ENCODE results near the gene PRRT2.
A peak's percentile ranks its signal among the peaks of the same experiment; 100 is the strongest.
"Not testable (repeated sequence)": the region's sequence is repeated elsewhere in the genome, so short reads cannot be mapped to it uniquely, and the experiment has no call there.

Gene PRRT2

DNA sequence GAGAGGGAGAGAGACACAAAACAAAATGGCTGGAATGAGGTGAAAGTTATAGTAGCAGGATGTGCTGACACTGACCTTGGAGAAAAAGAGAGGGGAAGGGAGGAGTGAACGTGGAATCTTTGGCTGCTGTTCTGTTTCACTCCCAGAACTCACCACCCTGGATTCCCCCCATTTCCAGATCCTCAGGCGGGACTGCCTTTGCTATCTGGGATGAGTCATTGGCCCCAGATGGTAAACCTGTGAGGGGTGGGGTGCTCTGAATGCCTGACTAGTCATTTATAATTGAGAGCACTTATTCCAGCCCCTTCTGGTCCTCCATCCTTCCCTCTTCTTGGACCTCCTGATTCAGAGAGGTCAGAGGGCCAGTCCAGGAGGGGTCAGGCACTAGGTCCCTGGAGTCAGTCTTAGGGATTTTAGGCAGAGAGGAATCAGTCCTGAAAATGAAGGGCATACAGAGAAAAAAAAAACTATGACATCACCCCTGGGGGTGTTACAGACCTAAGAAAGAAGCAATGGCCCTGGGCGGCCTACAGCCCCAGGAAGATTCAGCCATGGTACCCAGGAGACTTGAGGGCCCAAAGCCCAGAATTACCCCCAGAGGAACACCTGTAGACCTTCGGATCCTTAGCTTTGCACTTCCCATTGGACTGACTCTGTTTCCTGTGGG lies 36.1 kb upstream of the PRRT2 start:
- Histone ChIP-seq H3K27me3 (ENCODE audit: control insufficient read depth, insufficient read depth, low read length, poor library complexity, severe bottlenecking) (peaks cover 5% of the 10 kb centered on the region), H3K27ac (ENCODE audit: insufficient read depth, low read depth, low read length, poor library complexity, severe bottlenecking) (no peak overlapping the region), H3K36me3 (ENCODE audit: control insufficient read depth, insufficient read depth, low read length) (no peaks in the 10 kb centered on the region), H3K4me3 (ENCODE audit: insufficient read depth, low read depth, low read length) (no peak overlapping the region), H3K4me1 (ENCODE audit: control insufficient read depth, insufficient read depth, low read length) (no peaks in the 10 kb centered on the region), H3K9me3 (ENCODE audit: control insufficient read depth, low read length) (no peaks in the 10 kb centered on the region)
- WGBS, 2 experiments: 80 to 84% methylated on average over 4 of the region's 4 CpGs

DNA sequence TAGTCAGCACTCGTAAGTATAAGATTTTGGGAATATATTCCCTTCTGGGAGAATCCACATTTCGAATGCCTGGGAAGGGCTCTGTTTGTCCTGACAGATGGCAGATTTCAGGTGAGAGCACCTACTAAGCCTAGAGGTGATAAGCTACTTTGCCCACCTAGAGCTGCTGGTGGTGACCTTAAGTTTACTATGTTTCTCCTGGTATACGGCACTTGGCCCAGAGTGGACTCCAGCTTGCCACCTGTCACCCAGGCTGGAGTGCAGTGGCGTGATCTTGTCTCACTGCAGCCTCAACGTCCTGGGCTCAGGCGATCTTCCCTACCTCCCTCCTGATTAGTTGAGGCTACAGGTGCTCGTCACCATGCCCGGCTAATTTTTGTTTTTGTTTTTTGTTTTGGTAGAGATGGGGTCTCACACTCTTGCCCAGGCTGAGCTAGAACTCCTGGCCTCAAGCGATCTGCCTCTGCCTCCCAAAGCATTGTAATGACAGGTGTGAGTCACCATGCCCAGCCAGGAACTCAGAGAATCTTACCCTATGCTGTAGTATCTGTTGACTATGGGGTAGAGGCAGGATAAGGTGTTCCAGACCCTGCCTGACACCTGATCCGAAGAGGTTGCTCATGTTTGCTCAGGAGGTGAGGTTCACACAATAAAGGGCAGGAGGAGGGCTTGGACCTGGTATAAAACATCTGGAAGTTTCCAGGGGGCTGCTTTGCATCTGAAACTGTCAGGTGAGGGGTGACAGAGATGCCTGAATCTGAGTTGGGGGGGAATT lies 34.2 kb upstream of the PRRT2 start, which contains the start of gene ZG16:
Gene ZG16, plus strand, starts transcription at position 681 of the 775 bp plus-strand sequence. CDS start 1,011 bp downstream, outside the sequence.
- Histone ChIP-seq H3K27me3 (ENCODE audit: control insufficient read depth, insufficient read depth, low read length, poor library complexity, severe bottlenecking) (peaks cover 5% of the 10 kb centered on the region), H3K4me1 (ENCODE audit: control insufficient read depth, insufficient read depth, low read length) (no peaks in the 10 kb centered on the region), H3K27ac (ENCODE audit: insufficient read depth, low read depth, low read length, poor library complexity, severe bottlenecking) (no peak within 1 kb of the TSS), H3K9me3 (ENCODE audit: control insufficient read depth, low read length) (no peaks in the 10 kb centered on the region), H3K36me3 (ENCODE audit: control insufficient read depth, insufficient read depth, low read length) (no peaks in the 10 kb centered on the region), H3K4me3 (ENCODE audit: insufficient read depth, low read depth, low read length) (no peak within 1 kb of the TSS)
- 77 to 79% methylated on average over 8 to 10 of the region's 10 CpGs for WGBS, 2 experiments

DNA sequence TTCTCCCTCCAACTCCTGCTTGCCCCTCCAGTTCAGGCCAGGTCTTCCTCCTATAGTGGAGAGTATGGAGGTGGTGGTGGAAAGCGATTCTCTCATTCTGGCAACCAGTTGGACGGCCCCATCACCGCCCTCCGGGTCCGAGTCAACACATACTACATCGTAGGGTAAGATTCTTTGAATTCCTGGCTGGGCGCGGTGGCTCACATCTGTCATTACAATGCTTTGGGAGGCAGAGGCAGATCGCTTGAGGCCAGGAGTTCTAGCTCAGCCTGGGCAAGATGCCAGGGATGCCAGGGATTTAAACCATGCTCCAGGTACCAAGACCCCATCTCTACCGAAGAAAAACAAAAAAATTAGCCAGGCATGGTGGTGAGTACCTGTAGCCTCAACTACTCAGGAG lies 32.5 kb upstream of the PRRT2 start:
- Histone ChIP-seq H3K27me3 (ENCODE audit: control insufficient read depth, insufficient read depth, low read length, poor library complexity, severe bottlenecking) (peaks cover 5% of the 10 kb centered on the region), H3K36me3 (ENCODE audit: control insufficient read depth, insufficient read depth, low read length) (no peaks in the 10 kb centered on the region), H3K9me3 (ENCODE audit: control insufficient read depth, low read length) (no peaks in the 10 kb centered on the region), H3K4me1 (ENCODE audit: control insufficient read depth, insufficient read depth, low read length) (no peaks in the 10 kb centered on the region), H3K27ac (ENCODE audit: insufficient read depth, low read depth, low read length, poor library complexity, severe bottlenecking) (no peak overlapping the region), H3K4me3 (ENCODE audit: insufficient read depth, low read depth, low read length) (no peak overlapping the region)
- whole genome bisulfite sequencing, 2 experiments: 77 to 78% methylated on average over 10 of the region's 10 CpGs

DNA sequence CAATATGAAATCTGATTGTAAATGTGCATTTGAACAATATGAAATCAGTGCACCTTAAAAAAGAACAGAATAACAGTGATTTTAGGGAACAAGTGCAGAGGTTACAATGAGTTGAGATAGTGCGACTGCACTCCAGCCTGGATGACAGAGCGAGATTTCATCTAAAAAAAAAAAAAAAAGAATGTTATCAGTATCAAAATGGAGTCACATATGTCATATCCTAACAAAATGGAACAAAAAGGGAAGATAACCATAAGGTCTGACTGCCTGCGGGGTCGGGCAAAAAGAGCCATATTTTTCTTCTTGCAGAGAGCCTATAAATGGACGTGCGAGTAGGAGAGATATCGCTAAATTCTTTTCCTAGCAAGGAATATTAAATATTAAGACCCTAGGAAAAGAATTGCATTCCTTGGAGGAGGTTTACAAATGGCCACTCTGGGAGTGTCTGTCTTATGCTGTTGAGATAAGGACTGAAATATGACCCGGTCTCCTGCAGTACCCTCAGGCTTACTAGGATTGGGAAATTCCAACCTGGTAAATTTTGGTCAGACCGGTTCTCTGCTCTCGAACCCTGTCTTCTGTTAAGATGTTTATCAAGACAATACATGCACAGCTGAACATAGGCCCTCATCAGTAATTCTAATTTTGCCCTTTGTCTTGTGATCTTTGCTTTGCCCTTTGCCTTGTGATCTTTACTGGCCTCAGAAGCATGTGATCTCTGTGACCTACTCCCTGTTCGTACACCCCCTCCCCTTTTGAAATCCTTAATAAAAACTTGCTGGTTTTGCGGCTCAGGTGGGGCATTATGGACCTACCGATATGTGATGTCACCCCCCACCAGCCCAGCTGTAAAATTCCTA lies 28.7 kb upstream of the PRRT2 start:
- not testable (repeated sequence) for H3K4me1 ChIP-seq (ENCODE audit: control insufficient read depth, insufficient read depth, low read length); H3K27me3 ChIP-seq (ENCODE audit: control insufficient read depth, insufficient read depth, low read length, poor library complexity, severe bottlenecking); H3K36me3 ChIP-seq (ENCODE audit: control insufficient read depth, insufficient read depth, low read length); H3K27ac ChIP-seq (ENCODE audit: insufficient read depth, low read depth, low read length, poor library complexity, severe bottlenecking); H3K4me3 ChIP-seq (ENCODE audit: insufficient read depth, low read depth, low read length); H3K9me3 ChIP-seq (ENCODE audit: control insufficient read depth, low read length)
- 89 to 90% methylated on average over 13 of the region's 13 CpGs for WGBS, 2 experiments

DNA sequence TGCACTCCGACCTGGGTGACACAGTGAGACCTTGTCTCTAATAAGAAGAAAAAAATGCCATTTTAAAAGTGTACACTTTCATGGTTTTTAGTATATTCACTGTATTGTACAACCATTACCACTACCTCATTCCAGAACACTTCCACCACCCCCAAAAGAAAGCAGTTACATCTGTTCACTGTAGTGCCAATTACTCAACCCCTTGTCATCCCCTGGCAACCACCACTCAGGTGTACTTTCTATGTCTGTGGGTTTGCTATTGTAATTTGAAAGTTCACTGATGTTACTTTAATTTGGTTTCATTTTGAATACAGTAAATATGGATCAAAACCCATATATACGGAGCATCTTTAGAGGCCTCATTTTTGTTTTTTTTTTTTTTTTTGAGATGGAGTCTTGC lies 27.8 kb upstream of the PRRT2 start:
- Histone ChIP-seq H3K4me1 (ENCODE audit: control insufficient read depth, insufficient read depth, low read length) (no peaks in the 10 kb centered on the region), H3K27me3 (ENCODE audit: control insufficient read depth, insufficient read depth, low read length, poor library complexity, severe bottlenecking) (no peaks in the 10 kb centered on the region), H3K36me3 (ENCODE audit: control insufficient read depth, insufficient read depth, low read length) (no peaks in the 10 kb centered on the region), H3K27ac (ENCODE audit: insufficient read depth, low read depth, low read length, poor library complexity, severe bottlenecking) (no peak overlapping the region), H3K4me3 (ENCODE audit: insufficient read depth, low read depth, low read length) (no peak overlapping the region), H3K9me3 (ENCODE audit: control insufficient read depth, low read length) (no peaks in the 10 kb centered on the region)
- WGBS, 2 experiments: 91 to 100% methylated on average over 1 to 2 of the region's 2 CpGs

DNA sequence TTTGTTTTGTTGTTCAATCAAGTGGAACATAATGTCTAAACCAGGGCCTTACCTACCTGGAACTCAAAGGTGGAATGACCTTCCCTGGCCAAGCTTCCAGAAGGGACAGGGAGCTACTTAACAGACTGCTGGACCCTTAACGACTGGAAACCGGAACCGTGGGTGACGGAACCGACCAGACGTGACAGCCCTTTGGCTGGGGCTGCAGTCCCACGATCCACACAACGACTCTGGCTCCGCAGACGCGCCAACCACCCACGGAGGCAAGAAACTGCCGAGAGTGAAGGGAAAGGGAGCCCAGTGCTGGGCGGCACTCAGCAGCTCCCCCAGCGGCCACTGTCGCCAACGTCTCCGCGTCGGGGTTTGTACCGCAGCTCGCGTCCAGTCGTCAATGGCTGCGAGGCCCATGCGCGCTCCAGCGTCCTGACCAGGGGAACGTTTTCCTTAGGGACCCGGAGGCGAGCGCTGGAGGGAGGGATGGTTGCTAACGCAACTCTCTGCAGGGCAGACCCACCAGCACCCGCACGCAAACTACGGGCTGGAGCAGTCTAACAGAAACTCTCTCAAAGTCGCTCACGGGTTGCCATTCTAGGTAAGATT lies 27.0 kb upstream of the PRRT2 start:
- Histone ChIP-seq H3K9me3 (ENCODE audit: control insufficient read depth, low read length) (no peaks in the 10 kb centered on the region), H3K36me3 (ENCODE audit: control insufficient read depth, insufficient read depth, low read length) (no peaks in the 10 kb centered on the region), H3K4me3 (ENCODE audit: insufficient read depth, low read depth, low read length) (peak overlapping the region; percentile 10), H3K27ac (ENCODE audit: insufficient read depth, low read depth, low read length, poor library complexity, severe bottlenecking) (no peak overlapping the region), H3K4me1 (ENCODE audit: control insufficient read depth, insufficient read depth, low read length) (no peaks in the 10 kb centered on the region), H3K27me3 (ENCODE audit: control insufficient read depth, insufficient read depth, low read length, poor library complexity, severe bottlenecking) (no peaks in the 10 kb centered on the region)
- WGBS, 2 experiments: 8 to 9% methylated on average over 38 of the region's 38 CpGs

DNA sequence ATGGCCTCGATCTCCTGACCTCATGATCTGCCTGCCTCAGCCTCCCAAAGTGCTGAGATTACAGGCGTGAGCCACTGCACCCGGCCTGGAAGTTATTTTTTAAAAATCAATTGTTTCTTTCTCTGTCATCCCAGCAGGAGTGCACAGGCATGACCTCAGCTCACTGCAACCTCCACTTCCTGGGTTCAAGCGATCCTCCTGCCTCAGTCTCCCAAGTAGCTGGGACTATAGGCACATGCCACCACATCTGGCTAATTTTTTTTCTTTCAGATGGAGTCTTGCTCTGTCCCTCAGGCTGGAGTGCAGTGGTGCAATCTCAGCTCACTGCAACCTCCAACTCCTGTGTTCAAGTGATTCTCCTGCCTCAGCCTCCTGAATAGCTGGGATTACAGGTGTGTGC lies 24.8 kb upstream of the PRRT2 start:
- 87 to 88% methylated on average over 4 of the region's 4 CpGs for WGBS, 2 experiments

DNA sequence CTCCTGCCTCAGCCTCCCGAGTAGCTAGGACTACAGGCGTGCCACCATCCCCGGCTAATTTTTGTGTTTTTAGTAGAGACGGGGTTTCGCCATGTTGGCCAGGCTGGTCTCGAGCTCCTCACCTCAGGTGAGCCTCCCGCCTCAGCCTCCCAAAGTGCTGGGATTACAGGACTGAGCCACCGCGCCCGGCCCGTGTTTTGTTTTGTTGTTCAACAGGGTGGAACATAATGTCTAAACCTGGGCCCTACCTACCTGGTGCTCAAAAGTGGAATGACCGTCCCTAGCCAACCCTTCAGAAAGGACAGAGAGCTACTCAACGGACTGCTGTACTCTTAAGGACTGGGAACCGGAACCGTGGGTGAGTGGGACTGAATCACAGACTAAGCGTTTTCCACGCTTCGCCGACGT lies 22.2 kb upstream of the PRRT2 start:
- Histone ChIP-seq H3K9me3 (ENCODE audit: control insufficient read depth, low read length) (no peaks in the 10 kb centered on the region), H3K4me3 (ENCODE audit: insufficient read depth, low read depth, low read length) (peak overlapping the region; percentile 100), H3K27me3 (ENCODE audit: control insufficient read depth, insufficient read depth, low read length, poor library complexity, severe bottlenecking) (no peaks in the 10 kb centered on the region), H3K4me1 (ENCODE audit: control insufficient read depth, insufficient read depth, low read length) (no peaks in the 10 kb centered on the region), H3K36me3 (ENCODE audit: control insufficient read depth, insufficient read depth, low read length) (peaks cover 5% of the 10 kb centered on the region), H3K27ac (ENCODE audit: insufficient read depth, low read depth, low read length, poor library complexity, severe bottlenecking) (peak overlapping the region; percentile 83)
- WGBS, 2 experiments: 81 to 83% methylated on average over 20 of the region's 20 CpGs

More for the DNA sequence above, 24.8 kb upstream of the PRRT2 start:
- not testable (repeated sequence) for H3K9me3 ChIP-seq (ENCODE audit: control insufficient read depth, low read length); H3K4me3 ChIP-seq (ENCODE audit: insufficient read depth, low read depth, low read length); H3K27me3 ChIP-seq (ENCODE audit: control insufficient read depth, insufficient read depth, low read length, poor library complexity, severe bottlenecking); H3K4me1 ChIP-seq (ENCODE audit: control insufficient read depth, insufficient read depth, low read length); H3K36me3 ChIP-seq (ENCODE audit: control insufficient read depth, insufficient read depth, low read length); H3K27ac ChIP-seq (ENCODE audit: insufficient read depth, low read depth, low read length, poor library complexity, severe bottlenecking)

DNA sequence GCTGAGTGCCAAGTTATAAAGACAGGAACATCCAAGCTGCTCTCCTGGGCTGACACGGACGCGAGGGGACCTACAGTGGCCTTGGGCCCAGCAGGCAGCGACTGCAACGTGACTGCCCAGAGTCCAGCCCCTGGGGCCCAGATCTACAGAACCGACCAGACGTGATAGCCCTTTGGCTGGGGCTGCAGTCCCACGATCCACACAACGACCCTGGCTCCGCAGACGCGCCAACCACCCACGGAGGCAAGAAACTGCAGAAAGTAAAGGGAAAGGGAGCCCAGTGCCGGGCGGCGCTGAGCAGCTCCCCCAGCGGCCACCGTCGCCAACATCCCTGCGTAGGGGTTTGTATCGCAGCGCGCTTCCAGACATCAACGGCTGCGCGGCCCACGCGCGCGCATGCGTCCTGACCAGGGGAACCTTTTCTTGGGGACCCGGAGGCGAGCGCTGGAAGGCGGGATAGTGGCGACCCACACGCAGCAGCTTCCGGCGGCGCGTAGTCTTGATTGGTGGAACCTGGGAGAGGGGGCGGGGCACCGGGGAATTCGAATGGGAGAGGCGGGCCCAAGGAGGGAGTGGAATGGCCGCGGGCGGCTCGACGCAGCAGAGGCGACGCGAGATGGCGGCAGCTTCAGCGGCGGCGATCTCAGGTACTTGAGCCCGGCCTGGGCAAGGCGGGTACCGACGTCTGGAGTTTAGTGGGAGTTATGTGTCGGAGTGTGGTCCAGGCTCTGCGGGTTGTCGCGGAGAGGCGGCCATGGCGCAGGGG lies 21.6 kb upstream of the PRRT2 start, which contains the start of gene KIF22:
Gene KIF22, plus strand, starts transcription at position 569 of the 766 bp plus-strand sequence. Its CDS starts 9 bp downstream, at position 578.
- no peaks in the 10 kb centered on the region for H3K27me3 ChIP-seq (ENCODE audit: control insufficient read depth, insufficient read depth, low read length, poor library complexity, severe bottlenecking)
- WGBS, 2 experiments: 2% methylated on average over 67 of the region's 67 CpGs
- H3K36me3 ChIP-seq (ENCODE audit: control insufficient read depth, insufficient read depth, low read length): peaks cover 5% of the 10 kb centered on the region
- H3K4me1 ChIP-seq (ENCODE audit: control insufficient read depth, insufficient read depth, low read length): no peaks in the 10 kb centered on the region
- H3K4me3 ChIP-seq (ENCODE audit: insufficient read depth, low read depth, low read length): peak within 1 kb of the TSS; percentile 100
- H3K27ac ChIP-seq (ENCODE audit: insufficient read depth, low read depth, low read length, poor library complexity, severe bottlenecking): peak within 1 kb of the TSS; percentile 83
- H3K9me3 ChIP-seq (ENCODE audit: control insufficient read depth, low read length): no peaks in the 10 kb centered on the region

Data from ectodermal cell (in vitro differentiated cells).